MCF 10A (cell line): Measurements from ENCODE around the gene TRIP6. TPM values are rescaled to one million over a fixed set of nuclear protein-coding genes. Genes with fewer than 3 reads are reported as not detected.

Experiments used
- BruUV-seq: library from RNA; stranded (reverse); fragments of 400-500 nt; replicated peaks from 2 replicates; lab custom pipeline; 2021; lab: Mats Ljungman, UMichigan
- CTCF ChIA-PET: fragments of 300-600 bp; sonication (Branson Sonifier 250); formaldehyde crosslinking; extraction: SDS; loops from one replicate; lab custom pipeline; 2021; ENCODE audit warnings: antibody characterized with exemption, inconsistent platforms; lab: Yijun Ruan, JAX
- POLR2A ChIA-PET: fragments of 300-600, 350-650 bp; sonication (Branson Sonifier 250); formaldehyde crosslinking; extraction: SDS; loops from one replicate; lab custom pipeline; 2020; ENCODE audit warnings: antibody characterized with exemption, inconsistent platforms; lab: Yijun Ruan, JAX
- DNase-seq: peaks from one replicate; pipeline ENCODE4 v3.0.0-alpha.2; 2018; ENCODE audit not compliant: unreplicated experiment
- H3K27ac Mint-ChIP-seq: one replicate; pipeline ENCODE4 v1.8.0; 2022; ENCODE audit warnings: mild to moderate bottlenecking, low read depth, mixed read lengths; ENCODE audit not compliant: unreplicated experiment
- H3K27me3 Mint-ChIP-seq: one replicate; pipeline ENCODE4 v1.8.0; 2022; ENCODE audit warnings: mixed read lengths; ENCODE audit not compliant: insufficient read depth, unreplicated experiment
- H3K36me3 Mint-ChIP-seq: one replicate; pipeline ENCODE4 v1.8.0; 2022; ENCODE audit warnings: mild to moderate bottlenecking, moderate library complexity, mixed read lengths; ENCODE audit not compliant: insufficient read depth, unreplicated experiment
- H3K4me1 Mint-ChIP-seq: one replicate; pipeline ENCODE4 v1.8.0; 2022; ENCODE audit warnings: mixed read lengths; ENCODE audit not compliant: insufficient read depth, unreplicated experiment
- H3K4me3 Mint-ChIP-seq: one replicate; pipeline ENCODE4 v1.8.0; 2022; ENCODE audit warnings: mild to moderate bottlenecking, moderate library complexity, mixed read lengths; ENCODE audit not compliant: unreplicated experiment
- H3K9me3 Mint-ChIP-seq: one replicate; pipeline ENCODE4 v1.8.0; 2022; ENCODE audit warnings: mixed read lengths; ENCODE audit not compliant: unreplicated experiment
- intact Hi-C: fragments of 100-400 bp; cut with micrococcal nuclease; formaldehyde crosslinking; loops from 2 replicates; pipeline ENCODE4 v1.14.1; 2022
- total RNA-seq: library from RNA; stranded (reverse); gene quantifications from 2 replicates; pipeline ENCODE4 v1.2.3, GENCODE V29; 2022
- TF ChIP-seq, protein P1 (sequence below): fragments of 200-600 bp; IDR thresholded peaks from one replicate; pipeline ENCODE4 v1.8.0; 2022; ENCODE audit warnings: antibody characterized with exemption, mild to moderate bottlenecking; ENCODE audit not compliant: unreplicated experiment

Gene TRIP6
- total RNA-seq, 1 experiment from 2014 or later: 132 TPM

DNA sequence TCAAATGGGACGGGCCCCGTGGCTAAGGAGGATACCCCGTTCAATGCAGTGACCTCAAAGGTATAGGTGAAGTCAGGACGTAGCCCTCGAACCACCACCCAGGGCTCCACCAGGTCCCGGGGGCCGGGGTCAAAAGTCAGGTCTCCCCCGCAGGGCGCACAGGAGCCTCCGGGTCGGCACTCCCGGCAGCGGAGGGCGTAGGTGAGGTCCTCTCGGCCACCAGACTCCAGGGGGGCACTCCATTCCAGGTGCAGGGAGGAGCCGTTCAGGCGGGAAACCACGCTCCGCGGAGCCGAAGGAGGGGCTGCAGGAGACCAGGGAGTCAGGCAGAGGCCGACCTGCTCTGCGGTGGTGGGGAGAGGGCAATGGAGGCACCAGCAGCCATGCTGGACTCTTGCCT, 47.6 kb upstream of the TRIP6 start:
- TF ChIP-seq, protein P1, sequence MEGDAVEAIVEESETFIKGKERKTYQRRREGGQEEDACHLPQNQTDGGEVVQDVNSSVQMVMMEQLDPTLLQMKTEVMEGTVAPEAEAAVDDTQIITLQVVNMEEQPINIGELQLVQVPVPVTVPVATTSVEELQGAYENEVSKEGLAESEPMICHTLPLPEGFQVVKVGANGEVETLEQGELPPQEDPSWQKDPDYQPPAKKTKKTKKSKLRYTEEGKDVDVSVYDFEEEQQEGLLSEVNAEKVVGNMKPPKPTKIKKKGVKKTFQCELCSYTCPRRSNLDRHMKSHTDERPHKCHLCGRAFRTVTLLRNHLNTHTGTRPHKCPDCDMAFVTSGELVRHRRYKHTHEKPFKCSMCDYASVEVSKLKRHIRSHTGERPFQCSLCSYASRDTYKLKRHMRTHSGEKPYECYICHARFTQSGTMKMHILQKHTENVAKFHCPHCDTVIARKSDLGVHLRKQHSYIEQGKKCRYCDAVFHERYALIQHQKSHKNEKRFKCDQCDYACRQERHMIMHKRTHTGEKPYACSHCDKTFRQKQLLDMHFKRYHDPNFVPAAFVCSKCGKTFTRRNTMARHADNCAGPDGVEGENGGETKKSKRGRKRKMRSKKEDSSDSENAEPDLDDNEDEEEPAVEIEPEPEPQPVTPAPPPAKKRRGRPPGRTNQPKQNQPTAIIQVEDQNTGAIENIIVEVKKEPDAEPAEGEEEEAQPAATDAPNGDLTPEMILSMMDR: no peak
- no peak for DNase-seq
- BruUV-seq: no TSS peak
- ChIA-PET CTCF (interaction anchor here (1.0 kb wide), 1 partner anchor 127 kb away, joined by 3 read pairs; no protein-coding TSS in a partner anchor), POLR2A (no interaction called here)
- Mint-ChIP-seq H3K4me3 (no peak overlapping the region), H3K27me3 (no peaks in the 10 kb centered on the region), H3K27ac (no peak overlapping the region), H3K4me1 (peaks cover 3% of the 10 kb centered on the region), H3K9me3 (no peaks in the 10 kb centered on the region), H3K36me3 (peaks cover 96% of the 10 kb centered on the region)
- intact Hi-C loops: no loop called here

DNA sequence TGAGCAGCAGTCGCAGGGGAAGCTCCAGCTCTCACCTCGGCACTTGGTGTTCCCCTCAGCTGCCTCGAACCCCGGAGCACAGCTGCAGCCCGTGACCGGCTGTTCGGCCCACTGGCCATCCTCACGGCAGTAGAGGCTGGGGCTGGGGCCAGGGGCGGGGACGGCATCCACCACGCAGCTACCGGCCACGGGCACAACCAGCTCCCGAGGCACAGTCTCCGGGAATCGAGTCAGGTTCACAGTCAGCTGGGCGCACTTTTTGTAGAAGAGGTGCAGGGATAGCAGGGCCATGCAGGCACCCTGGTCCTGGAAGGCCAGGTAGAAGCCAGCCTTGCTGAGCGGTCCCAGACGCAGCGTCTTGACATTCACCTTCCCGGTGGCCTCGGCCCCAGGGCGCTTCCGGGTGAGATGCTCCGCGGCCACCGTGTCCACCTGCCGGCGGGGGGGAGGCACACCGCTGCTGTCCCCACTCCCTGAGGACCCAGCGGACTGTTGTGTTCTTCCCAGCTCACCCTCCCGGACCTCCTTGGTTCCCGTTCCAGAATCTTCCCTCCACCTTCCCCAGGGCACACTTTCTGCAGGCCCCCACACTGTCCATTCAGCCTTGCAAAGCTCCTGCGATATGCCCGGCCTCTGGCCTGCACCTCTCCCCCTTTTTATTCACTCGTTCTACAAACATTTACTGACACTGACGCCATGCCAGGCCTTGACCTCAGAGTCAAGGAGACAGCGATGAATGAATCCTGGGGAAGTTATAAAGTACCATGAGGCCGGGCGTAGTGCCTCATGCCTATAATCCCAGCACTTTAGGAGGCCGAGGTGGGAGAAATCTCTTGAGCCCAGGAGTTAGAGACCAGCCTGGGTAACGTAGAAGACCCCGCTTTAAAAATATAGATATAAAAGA, 44.7 kb upstream of the TRIP6 start:
- Mint-ChIP-seq H3K4me1 (peaks cover 15% of the 10 kb centered on the region), H3K27me3 (no peaks in the 10 kb centered on the region), H3K9me3 (no peaks in the 10 kb centered on the region), H3K27ac (peak overlapping the region; percentile 63), H3K36me3 (peaks cover 70% of the 10 kb centered on the region), H3K4me3 (no peak overlapping the region)
- CTCF ChIA-PET: interaction anchor here (0.6 to 1.9 kb wide), 3 partner anchors 23 to 130 kb away, joined by 3 to 5 read pairs (median 3); partner anchors contain the start of gene SLC12A9
- no TSS peak for BruUV-seq
- DNase-seq: no peak
- TF ChIP-seq, protein P1: no peak
- POLR2A ChIA-PET: interaction anchor here (0.6 to 1.0 kb wide), 2 partner anchors 19 to 115 kb away, joined by 3 read pairs; no protein-coding TSS in a partner anchor
- intact Hi-C loops: no loop called here

DNA sequence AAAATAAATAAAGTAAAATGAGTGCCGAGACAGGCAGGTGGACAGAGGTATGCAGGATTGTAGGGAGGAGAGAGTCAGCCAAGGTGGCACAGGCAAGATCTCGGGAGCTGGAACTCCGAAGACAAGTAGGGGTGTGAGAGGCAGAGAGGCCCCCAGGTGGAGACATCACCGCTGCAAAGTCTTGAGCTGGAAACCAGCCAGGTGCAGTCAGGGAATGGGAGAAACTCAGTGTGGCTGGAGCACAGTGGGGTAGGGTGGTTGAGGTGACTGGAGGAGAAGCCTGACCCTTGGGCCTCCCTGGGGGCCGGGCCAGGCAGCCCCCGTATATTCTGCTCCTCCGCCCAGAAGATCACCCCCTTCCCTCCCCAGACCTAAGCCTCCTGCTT, 44.1 kb upstream of the TRIP6 start:
- ChIA-PET POLR2A (no interaction called here), CTCF (interaction anchor here (1.1 kb wide), 1 partner anchor 131 kb away, joined by 3 read pairs; no protein-coding TSS in a partner anchor)
- H3K4me1 Mint-ChIP-seq: peaks cover 20% of the 10 kb centered on the region
- H3K27ac Mint-ChIP-seq: peak overlapping the region; percentile 63
- no peaks in the 10 kb centered on the region for H3K27me3 Mint-ChIP-seq
- peaks cover 64% of the 10 kb centered on the region for H3K36me3 Mint-ChIP-seq
- no peak for DNase-seq
- no TSS peak for BruUV-seq
- intact Hi-C loops: no loop called here
- TF ChIP-seq, protein P1: no peak
- H3K4me3 Mint-ChIP-seq: no peak overlapping the region
- H3K9me3 Mint-ChIP-seq: no peaks in the 10 kb centered on the region

DNA sequence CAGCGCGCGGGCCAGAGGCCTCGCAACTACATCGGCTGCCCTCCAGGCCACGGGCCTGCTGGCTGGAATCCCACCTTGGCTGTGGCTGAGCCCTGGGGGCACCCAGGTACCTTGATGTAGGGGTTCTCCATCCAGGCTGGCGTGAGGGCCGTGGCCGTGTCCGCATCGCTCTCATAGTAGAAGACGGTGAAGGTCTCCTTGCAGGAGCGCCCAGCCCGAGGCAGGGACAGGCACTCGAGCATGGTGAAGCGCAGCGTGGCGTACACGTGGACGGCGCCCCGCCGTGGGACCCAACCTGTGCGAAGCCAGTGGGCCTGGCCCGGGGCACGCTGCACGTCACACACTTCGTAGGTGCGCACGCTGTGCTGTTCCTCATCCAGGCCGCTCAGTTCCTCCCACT, 43.7 kb upstream of the TRIP6 start:
- Mint-ChIP-seq H3K9me3 (no peaks in the 10 kb centered on the region), H3K27me3 (no peaks in the 10 kb centered on the region), H3K36me3 (peaks cover 59% of the 10 kb centered on the region), H3K4me1 (peaks cover 21% of the 10 kb centered on the region), H3K4me3 (peak overlapping the region; percentile 96), H3K27ac (peak overlapping the region; percentile 63)
- CTCF ChIA-PET: interaction anchor here (1.7 to 3.9 kb wide), 2 partner anchors 23 to 98 kb away, joined by 6 to 26 read pairs; no protein-coding TSS in a partner anchor
- no TSS peak for BruUV-seq
- TF ChIP-seq, protein P1: no peak
- intact Hi-C loops: no loop called here
- DNase-seq: no peak
- POLR2A ChIA-PET: no interaction called here
